Small intestine (tissue), 7 donors: ENCODE results near the gene AAGAB. TPM values are rescaled to one million over a fixed set of nuclear protein-coding genes. Genes with fewer than 3 reads are reported as not detected.

Source experiments
- DNase-seq, 2 donors: peaks; one replicate each; pipeline versions ENCODE4 v3.0.0 to v3.0.0-alpha.2; 2013
- FAIRE-seq: peaks from 2 replicates; lab custom pipeline; 2012; peaks lifted over from hg19 to GRCh38; lab: Jason Lieb, UNC
- H3K27ac ChIP-seq, 3 donors: one replicate each; pipeline ENCODE4 v1.5.1; 2013; ENCODE audit warnings: low read length in 2 of 3, mild to moderate bottlenecking in 2 of 3, control low read depth in 1 of 3, inconsistent platforms in 1 of 3, low read depth in 1 of 3, moderate library complexity in 1 of 3
- H3K27me3 ChIP-seq, 3 donors: one replicate each; pipeline ENCODE4 v1.6.1; 2013; ENCODE audit warnings: low read length in 3 of 3, inconsistent platforms in 1 of 3; ENCODE audit not compliant: control insufficient read depth in 3 of 3, insufficient read depth in 3 of 3
- H3K36me3 ChIP-seq, 3 donors: one replicate each; pipeline ENCODE4 v1.6.1; 2013; ENCODE audit warnings: low read length in 3 of 3, inconsistent platforms in 1 of 3, low read depth in 1 of 3, mild to moderate bottlenecking in 1 of 3, moderate library complexity in 1 of 3; ENCODE audit not compliant: control insufficient read depth in 3 of 3, insufficient read depth in 2 of 3
- H3K4me1 ChIP-seq, 3 donors: one replicate each; pipeline ENCODE4 v1.6.1; 2013; ENCODE audit warnings: low read length in 2 of 3, inconsistent platforms in 1 of 3, low read depth in 1 of 3, mild to moderate bottlenecking in 1 of 3, moderate library complexity in 1 of 3; ENCODE audit not compliant: control insufficient read depth in 3 of 3, insufficient read depth in 2 of 3
- H3K4me3 ChIP-seq, 3 donors: one replicate each; pipeline ENCODE4 v1.5.1; 2013; ENCODE audit warnings: low read length in 3 of 3, control low read depth in 1 of 3, inconsistent platforms in 1 of 3, low read depth in 1 of 3, mild to moderate bottlenecking in 1 of 3, moderate library complexity in 1 of 3
- H3K9me3 ChIP-seq, 2 donors: one replicate each; pipeline ENCODE4 v1.6.1; 2013; ENCODE audit warnings: low read depth in 1 of 2, low read length in 1 of 2; ENCODE audit not compliant: control insufficient read depth in 2 of 2, insufficient read depth in 1 of 2
- WGBS, 3 donors: extraction: QIAGEN DNeasy Blood & Tissue Kit; methylation state at CpG; one replicate each; pipeline ENCODE4 v1.1.7; 2013; 5-methylcytosine and 5-hydroxymethylcytosine counted together
- polyA plus RNA-seq, 4 donors: library from polyadenylated mRNA; stranded (reverse) in 3 of 4; unstranded in 1 of 4; fragments of 200-250 nt in 3 of 4; fragments of 120-200 nt in 1 of 4; gene quantifications; one replicate each; pipeline versions ENCODE4 v1.2.1 to v1.2.3, GENCODE V29; 2013
- donor health status: healthy with polysubstance abuse.
- donor health status: control.
- donor health status: control.
- donor health status: Bipolar disorder and iron deficiency.
- donor health status: healthy.

Gene AAGAB
- polyA plus RNA-seq, 4 donors, result 23.0 to 27.9 (median 25.8) TPM

DNA sequence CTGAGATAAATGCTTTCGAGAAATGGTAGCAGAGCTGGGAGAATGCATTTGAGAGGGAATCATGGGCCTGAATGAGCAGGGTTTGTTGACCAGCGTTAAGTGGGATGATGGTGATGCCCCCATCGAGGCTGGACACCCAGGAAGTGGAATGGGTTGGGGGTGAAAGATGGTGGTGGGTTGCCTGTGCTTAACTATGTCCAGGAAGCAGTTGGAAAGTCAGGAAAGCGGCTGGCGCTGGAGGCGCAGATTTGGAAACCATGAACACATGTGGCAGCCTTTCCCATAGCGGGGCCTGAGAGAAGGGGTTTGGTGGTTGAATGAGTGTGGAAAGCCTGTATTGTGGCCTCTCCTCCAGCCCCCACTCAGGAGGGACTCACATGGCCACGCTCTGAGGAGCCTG, 80.7 kb downstream of the AAGAB start:
- H3K4me1 ChIP-seq, result peaks cover 13 to 24% (median 17%) of the 10 kb centered on the region in 3 donors
- WGBS, 3 donors, result 91 to 97% (median 91%) methylated on average over 8 of the region's 8 CpGs
- FAIRE-seq, result no peak
- H3K27ac ChIP-seq, result no peak overlapping the region
- no peaks in the 10 kb centered on the region for H3K9me3 ChIP-seq
- no peak for DNase-seq
- peaks cover 0 to 83% (median 10%) of the 10 kb centered on the region in 3 donors for H3K36me3 ChIP-seq
- no peaks in the 10 kb centered on the region for H3K27me3 ChIP-seq
- no peak overlapping the region for H3K4me3 ChIP-seq

DNA sequence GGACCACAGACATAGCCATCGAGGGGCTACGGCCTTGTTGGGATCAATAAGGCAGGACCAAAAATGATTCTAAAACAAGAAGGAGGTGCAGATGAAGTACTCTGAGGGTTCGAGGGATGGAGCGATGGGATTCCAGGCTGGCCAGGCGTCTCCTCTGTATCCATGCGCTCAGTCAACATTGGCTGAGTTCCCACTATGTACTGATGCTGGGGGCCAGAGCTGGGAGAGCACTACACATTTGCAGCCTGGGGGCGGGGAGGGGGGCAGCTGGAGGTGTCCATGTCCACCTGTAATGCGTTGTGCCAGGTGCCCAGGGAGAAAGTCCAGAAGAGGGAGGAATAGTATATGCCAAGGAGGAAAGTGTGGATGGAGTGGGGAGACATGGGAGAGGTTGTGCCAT, 81.5 kb downstream of the AAGAB start:
- Histone ChIP-seq H3K27me3 (no peaks in the 10 kb centered on the region), H3K4me3 (no peak overlapping the region), H3K36me3 (peaks cover 3 to 83% (median 8%) of the 10 kb centered on the region in 3 donors), H3K4me1 (peaks cover 13 to 22% (median 17%) of the 10 kb centered on the region in 3 donors), H3K9me3 (no peaks in the 10 kb centered on the region), H3K27ac (no peak overlapping the region)
- WGBS, 3 donors, result 82 to 92% (median 91%) methylated on average over 8 of the region's 8 CpGs
- DNase-seq (no peak), FAIRE-seq (no peak)

DNA sequence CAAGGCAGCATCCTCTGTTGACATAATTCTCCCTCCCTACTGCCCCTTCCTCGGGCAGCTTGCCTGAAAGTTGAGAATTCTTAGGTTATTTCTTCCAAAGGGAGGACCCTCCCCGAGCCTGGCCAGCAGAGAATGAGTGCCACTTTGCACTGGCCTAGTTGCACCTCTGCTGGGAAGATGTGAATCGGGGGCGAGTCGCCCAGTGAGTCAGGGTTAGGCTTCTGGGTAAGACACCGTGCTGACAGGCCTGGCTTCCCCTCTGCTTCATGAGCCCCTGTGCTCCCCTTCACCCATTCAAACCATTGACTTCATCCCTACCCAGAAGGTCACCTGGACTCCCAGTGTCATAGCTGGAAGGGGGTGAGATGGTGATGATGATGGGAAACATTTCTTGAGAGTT, 82.3 kb downstream of the AAGAB start:
- Histone ChIP-seq H3K36me3 (peaks cover 3 to 87% (median 8%) of the 10 kb centered on the region in 3 donors), H3K9me3 (no peaks in the 10 kb centered on the region), H3K4me1 (peaks cover 13 to 22% (median 17%) of the 10 kb centered on the region in 3 donors), H3K4me3 (no peak overlapping the region), H3K27me3 (no peaks in the 10 kb centered on the region), H3K27ac (no peak overlapping the region)
- WGBS, 3 donors, result 94 to 97% (median 96%) methylated on average over 6 of the region's 6 CpGs
- no peak for DNase-seq
- no peak for FAIRE-seq

DNA sequence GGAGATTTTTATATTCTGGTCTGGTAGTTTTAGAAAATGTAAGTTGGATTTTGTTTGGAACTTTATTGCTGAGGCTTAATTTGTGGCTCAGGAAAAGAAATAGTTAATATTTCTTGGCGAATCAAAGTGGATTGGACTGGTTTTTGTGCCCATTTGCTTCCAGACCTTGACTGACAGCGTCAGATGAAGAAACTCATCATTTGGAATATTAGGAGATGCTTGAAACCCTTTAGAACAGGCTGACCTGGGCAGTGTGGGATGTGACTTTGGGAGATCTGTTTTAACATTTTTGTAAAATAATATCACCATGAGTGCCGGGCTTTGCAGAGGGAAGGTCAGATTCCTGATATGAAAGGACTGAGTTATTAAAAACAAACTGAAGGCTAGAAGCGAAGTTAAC, 83.0 kb downstream of the AAGAB start:
- H3K9me3 ChIP-seq, result no peaks in the 10 kb centered on the region
- DNase-seq, result no peak
- peaks cover 6 to 90% (median 8%) of the 10 kb centered on the region in 3 donors for H3K36me3 ChIP-seq
- peaks cover 10 to 18% (median 16%) of the 10 kb centered on the region in 3 donors for H3K4me1 ChIP-seq
- no peaks in the 10 kb centered on the region for H3K27me3 ChIP-seq
- no peak overlapping the region for H3K4me3 ChIP-seq
- WGBS, 3 donors, result 84 to 90% (median 89%) methylated on average over 4 of the region's 4 CpGs
- no peak for FAIRE-seq
- H3K27ac ChIP-seq, result no peak overlapping the region

DNA sequence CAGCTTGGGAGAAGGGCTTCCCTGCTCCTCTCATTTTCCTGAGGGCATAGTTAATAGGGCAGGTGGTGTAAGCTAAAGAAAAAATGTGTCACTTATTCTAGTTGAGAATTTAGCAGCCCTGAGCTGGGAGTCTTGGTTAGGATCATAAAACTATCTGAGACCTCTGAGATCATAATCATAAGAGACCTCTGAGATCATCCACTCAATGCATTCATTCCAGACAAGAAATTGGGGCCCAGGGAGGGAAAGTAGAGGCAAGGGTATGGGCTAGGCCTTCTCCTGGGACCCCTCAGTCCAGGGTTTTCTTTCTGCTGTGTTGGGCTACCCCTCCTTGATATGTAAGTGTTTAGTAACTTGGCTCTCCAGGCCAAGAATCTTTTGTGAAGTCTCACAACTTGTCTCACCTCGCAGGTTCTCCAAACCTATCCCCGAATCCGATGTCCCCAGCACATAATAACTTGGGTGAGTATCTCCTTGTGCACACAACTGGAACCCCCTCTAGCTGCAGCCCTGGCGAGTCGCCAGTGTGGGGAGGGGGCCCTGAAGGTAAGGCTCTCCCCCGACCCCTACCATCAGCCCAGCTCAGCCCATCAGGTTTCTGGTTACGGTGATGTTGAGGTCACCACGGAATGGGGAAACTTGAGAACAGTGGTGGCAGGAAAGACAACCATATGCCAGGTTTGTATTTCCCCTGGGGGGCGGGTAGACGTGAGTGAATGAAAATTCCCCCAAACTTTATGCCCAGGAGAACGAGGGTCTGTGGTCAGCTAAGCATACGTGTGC, 84.1 kb downstream of the AAGAB start:
- H3K9me3 ChIP-seq, result no peaks in the 10 kb centered on the region
- no peak for FAIRE-seq

DNA sequence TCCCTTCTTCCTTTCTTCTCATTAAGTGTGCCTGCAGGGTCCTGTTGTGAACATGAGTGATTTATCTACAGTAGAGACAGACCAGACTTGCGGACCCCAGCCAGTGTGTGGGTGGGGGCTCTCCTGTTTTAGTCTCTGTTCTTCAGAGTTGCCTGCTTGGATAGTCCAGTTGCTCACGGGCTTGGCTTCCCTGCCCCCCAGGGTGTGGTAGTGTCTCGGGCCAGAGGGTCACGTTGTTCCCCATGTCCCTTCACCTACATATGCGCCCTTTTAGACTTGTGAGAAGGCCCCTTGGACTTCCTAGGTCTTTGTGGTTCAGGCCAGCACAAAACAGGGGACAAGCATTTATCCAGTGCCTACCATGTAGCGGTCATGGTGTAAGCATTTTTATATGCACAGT, 85.8 kb downstream of the AAGAB start:
- Histone ChIP-seq H3K27ac (peak overlapping the region in 1 of 3 donors; percentile 4), H3K36me3 (peaks cover 6 to 84% (median 13%) of the 10 kb centered on the region in 3 donors)
- FAIRE-seq, result no peak

More for the DNA sequence above, 84.1 kb downstream of the AAGAB start:
- Histone ChIP-seq H3K36me3 (peaks cover 6 to 90% (median 11%) of the 10 kb centered on the region in 3 donors), H3K4me1 (peaks cover 2 to 8% (median 4%) of the 10 kb centered on the region in 3 donors), H3K27ac (no peak overlapping the region), H3K27me3 (no peaks in the 10 kb centered on the region), H3K4me3 (no peak overlapping the region)
- 86 to 96% (median 92%) methylated on average over 12 of the region's 12 CpGs for WGBS, 3 donors
- no peak for DNase-seq

DNA sequence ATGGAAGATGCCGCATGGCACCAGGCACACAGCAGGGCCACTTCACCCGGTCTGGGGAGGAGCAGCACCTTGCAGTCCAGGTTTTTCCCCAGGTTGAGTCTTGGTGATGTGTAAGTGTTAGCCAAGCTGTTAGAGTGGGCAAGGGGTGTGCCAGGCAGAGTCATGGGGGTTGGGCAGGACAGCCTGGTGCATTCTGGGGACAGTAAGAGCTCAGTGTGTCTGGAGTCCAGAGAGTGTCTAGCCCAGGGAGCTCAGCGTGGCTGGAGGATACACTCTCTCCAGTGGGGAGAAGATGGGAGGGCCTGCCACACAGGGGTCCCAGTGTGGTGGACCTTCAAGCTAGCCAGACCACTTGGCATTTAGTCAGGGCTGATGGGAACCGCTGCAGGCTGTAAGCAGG, 87.4 kb downstream of the AAGAB start:
- Histone ChIP-seq H3K4me1 (peaks cover 3 to 16% (median 7%) of the 10 kb centered on the region in 3 donors), H3K36me3 (peaks cover 6 to 79% (median 9%) of the 10 kb centered on the region in 3 donors), H3K4me3 (no peak overlapping the region), H3K9me3 (no peaks in the 10 kb centered on the region), H3K27ac (peak overlapping the region in 1 of 3 donors; percentile 28), H3K27me3 (no peaks in the 10 kb centered on the region)
- FAIRE-seq, result no peak
- WGBS, 3 donors, result 85 to 91% (median 90%) methylated on average over 4 of the region's 4 CpGs
- no peak for DNase-seq

More for the DNA sequence above, 85.8 kb downstream of the AAGAB start:
- Histone ChIP-seq H3K4me1 (peaks cover 0 to 8% (median 0%) of the 10 kb centered on the region in 3 donors), H3K4me3 (no peak overlapping the region), H3K9me3 (no peaks in the 10 kb centered on the region), H3K27me3 (no peaks in the 10 kb centered on the region)
- 73 to 87% (median 80%) methylated on average over 6 of the region's 6 CpGs for WGBS, 3 donors
- no peak for DNase-seq

DNA sequence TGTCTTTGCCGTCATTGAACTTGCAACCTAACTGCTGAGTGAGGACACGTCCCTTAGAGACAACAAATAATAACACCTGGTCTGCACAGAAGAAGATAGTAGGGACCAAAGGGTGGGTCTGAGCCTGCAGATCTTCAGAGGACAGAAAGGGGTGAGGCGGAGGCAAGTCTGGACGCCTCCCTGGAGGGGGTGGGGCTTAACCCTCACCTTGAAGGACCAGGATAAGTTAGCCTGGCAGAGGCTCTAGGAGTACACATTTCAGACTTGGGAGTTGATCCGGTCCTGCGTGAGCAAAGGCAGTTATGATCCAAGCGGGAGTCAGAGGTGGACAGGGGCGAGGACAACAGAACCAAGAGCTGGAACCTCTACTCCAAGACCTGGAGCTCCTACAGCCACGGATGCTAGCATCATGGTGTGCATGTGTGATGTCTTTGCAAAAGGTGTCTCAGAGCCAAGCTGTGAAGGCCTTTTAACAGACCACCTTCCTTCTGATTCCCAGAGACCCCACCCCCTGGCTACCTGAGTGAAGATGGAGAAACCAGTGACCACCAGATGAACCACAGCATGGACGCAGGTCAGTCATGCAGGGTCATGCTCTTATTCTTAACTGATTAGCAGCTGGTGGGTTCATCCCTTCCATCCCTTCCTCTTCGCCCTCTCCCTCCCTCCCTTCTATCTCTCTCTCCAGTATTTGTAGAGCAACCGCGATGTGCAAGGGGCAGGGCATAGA, 88.0 kb downstream of the AAGAB start:
- DNase-seq (no peak), FAIRE-seq (no peak)
- WGBS, 3 donors, result 81 to 84% (median 84%) methylated on average over 13 of the region's 13 CpGs
- Histone ChIP-seq H3K9me3 (no peaks in the 10 kb centered on the region), H3K27ac (peak overlapping the region in 1 of 3 donors; percentile 28), H3K4me1 (peaks cover 3 to 21% (median 8%) of the 10 kb centered on the region in 3 donors), H3K4me3 (no peak overlapping the region), H3K27me3 (no peaks in the 10 kb centered on the region), H3K36me3 (peaks cover 6 to 75% (median 7%) of the 10 kb centered on the region in 3 donors)
